Suppressor macrophage treated with lipopolysaccharide for 1 hour (primary cell): Measurements from ENCODE around the gene MBP.

Experiments used
- DNase-seq, 3 donors: peaks; one replicate each; pipeline ENCODE4 v3.0.0-alpha.2; 2020 to 2022

MBP gene

DNA sequence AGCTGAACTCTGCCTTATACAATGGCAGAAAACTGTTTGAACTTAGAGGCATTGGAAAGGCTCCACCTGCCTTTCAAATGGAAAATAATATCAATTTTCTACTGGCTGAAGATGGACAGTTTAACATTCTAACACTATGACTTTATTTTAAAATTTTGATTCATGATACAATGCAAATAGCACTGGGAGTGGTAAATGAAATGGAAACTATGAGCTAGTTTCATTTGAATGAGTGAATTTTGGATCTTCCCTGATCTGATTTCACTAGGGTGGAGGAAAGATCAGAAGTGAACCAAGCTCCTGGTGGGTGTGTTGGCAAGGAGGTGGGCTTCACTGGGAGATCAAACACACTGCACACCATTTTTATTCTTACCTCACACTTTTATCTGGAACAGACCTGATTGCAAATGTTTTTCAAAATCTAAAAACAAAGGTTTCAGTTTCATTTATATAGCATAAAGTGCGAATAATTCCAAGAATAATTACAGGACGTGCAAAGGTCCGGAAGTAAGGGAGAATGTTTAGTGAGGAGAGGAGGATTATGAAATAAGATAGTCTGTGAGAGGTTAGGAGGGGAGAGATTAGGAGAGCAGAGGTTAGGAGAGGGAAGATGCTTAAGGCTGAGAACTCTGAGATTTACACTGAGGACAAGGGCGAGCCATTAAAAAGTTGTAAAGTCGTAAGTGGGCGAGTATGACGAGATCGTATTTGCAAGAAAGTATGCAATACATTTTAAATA lies 18.6 kb upstream of the MBP start:
- no peak for DNase-seq

DNA sequence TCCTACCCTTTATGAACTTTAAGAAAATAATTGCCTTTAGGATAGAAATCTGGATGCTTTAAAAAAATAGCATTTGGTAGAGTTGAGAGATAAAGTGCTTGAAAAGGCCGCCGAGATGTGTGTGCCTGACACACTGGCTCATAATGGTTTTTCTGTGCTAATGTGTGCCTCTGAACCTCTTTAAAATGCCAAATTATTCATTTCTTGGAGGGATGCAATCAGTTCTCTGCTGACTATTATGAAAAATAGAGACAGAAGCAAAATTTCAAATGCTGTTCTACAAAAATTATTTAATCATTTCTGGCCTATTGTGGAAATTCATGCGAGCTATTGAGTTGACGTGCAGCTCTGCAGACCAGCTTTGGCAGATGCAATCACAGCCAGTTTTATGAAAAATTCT lies 18.0 kb upstream of the MBP start:
- no peak for DNase-seq

DNA sequence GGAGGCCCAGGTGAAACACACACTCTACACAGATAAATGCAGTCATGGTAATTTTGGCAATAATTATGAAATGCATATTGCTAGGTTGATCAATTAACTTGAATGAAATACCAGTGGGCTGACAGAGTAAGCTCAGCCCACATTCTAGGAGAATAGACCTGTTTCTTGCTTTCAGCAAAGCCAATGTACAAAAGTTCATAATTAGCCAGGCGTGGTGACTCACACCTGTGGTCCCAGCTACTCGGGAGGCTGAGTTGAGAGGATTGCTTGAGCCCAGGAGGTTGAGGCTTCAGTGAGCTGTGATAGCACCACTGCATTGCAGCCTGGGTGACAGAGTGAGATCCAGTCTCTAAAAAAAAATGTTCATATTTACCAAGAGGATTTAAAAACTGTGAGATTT lies 15.7 kb upstream of the MBP start:
- DNase-seq = no peak

DNA sequence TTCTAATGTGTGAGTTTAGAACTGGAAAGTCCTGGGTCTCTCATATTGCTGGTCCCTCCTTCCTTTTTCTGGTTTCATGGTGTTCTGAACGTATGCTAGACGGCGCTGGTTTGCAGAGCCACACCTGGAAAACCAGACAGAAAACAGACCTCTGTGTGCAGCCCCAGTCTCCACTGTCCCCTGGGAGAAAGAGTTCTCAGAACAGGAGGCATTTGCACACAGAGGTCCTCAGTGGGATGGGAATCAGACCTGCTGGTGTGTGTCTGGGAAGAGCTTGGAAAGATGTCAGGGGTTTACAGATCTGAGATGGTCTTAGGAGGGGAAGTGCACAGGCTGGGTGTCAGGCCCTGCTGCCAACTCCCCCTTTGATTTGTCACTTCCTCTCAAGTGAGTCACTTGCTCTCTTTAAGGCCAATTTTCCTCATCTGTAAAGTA lies 14.9 kb upstream of the MBP start:
- peak; percentile 74 to 86 (median 83) for DNase-seq

DNA sequence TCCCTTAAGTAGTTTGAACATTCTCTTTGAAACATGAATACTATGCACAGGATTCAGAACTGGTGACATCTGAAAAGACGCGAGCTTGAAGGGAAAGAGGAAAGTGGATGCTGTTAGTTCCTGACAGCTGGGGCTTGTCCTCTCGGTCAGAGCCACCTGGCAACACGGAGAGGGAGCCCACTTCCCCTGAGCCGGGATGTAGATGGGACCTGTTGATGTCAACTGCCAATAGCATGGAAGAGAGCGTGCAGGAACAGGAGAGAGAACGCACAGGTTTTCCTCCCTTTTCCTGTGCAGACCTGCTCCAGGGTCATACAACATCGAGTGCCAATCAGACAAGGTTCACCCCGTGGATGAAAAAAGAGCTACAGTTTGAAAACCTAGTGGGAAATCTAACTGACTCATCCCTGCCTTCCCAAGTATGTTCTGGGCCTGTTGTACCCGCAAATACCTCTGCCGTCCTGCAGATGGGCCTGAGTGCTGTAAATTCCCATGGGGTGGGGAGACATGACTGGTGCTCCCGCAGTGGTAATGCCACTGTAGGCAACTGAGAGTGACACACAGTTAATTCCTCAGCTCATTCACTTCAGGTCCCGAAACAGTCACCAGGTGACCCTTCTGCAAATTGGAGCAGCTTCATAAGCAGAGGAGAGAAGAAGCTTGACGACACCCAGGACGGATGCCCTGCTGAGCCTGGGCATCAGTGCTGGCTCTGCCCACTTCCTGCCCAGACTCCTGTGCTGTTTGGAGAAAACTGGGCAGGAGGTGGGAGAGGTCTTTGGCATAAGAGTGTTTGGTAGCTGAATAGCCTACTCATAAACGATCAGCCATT lies 13.9 kb upstream of the MBP start:
- no peak for DNase-seq

DNA sequence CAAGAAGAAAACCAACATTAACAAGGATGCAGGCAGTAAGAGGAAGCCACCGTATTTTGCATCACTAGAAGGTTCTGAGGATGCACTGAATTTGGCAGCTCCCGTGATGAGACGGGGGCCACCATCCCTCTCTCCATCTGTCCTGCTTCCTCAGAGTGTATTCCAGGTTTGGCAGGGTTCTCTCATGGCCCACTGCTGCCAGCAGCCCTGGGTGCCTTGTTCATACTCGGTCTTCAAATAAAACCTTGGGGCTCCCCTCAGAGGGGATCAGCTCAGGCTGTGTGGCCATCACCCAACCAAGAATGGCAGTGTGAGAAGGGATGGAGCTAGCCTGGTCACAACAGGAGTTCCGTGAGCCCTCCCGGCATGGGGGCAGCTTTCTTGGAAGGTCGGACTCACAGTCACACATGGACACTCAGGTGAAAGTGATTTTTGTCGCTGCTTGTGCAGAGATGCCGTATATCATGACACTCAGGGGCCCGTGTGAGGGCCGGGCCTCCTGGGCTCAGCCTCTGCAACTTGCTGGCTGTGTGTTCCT lies 12.8 kb upstream of the MBP start:
- DNase-seq = no peak

DNA sequence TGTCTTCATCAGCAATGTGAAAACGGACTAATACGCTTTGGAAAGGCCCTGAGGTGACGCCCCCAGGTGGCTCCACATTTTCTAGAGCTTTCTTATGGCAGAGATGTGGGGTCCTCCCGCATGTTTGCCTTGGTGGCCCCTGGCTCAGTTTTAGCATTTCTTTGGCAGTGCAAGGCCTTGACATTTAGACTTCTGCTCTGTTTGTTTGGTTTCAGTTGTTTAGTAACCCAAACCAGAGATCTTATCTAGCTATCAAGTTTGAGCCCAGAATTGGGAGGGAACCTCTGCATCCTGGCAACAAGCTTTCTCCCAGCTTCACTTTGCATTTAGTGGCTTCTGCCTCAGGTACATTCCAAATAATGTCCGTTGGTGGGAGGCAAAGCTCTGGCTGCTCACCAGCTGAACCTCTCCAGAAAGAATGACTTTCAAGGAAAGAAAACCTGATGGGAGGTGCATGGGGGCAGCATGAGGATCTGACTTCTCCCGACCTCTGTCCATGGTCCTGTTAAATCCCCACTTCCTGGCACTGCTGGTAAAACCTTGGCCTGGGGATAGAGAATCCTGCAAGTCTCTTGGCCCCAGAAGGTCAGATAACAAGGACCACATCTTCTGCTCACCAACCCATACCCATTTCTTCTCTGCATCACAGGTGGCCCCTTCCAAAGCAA lies 12.0 kb upstream of the MBP start:
- no peak for DNase-seq

DNA sequence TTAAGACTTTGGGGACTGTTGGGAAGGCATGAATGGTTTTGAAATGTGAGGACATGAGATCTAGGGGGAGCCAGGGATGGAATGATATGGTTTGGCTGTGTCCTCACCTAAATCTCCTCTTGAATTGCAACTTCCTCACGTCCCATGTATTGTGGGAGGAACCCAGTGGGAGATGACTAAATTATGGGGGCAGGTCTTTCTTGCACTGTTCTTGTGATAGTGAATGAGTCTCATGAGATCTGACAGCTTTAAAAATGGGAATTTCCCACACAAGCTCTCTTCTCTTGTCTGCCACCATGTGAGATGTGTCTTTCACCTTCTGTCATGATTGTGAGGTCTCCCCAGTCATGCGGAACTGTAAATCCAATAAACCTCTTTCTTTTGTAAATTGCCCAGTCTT lies 11.5 kb upstream of the MBP start:
- peak; percentile 56 to 78 (median 69) for DNase-seq

DNA sequence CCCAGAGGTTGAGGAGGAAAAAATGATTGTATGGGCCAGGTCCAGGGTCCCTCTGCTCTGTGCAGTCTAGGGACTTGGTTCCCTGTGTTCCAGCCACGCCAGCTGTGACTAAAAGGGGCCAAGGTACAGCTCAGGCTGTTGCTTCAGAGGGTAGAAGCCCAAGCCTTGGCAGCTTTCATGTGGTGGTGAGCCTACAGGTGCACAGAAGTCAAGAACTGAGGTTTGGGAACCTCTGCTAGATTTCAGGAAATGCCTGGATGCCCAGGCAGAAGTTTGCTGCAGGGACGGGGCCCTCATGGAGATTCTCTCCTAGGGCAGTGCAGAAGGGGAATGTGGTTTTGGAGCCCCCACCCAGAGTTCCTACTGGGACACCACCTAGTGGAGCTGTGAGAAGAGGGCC lies 10.6 kb upstream of the MBP start:
- DNase-seq = no peak

DNA sequence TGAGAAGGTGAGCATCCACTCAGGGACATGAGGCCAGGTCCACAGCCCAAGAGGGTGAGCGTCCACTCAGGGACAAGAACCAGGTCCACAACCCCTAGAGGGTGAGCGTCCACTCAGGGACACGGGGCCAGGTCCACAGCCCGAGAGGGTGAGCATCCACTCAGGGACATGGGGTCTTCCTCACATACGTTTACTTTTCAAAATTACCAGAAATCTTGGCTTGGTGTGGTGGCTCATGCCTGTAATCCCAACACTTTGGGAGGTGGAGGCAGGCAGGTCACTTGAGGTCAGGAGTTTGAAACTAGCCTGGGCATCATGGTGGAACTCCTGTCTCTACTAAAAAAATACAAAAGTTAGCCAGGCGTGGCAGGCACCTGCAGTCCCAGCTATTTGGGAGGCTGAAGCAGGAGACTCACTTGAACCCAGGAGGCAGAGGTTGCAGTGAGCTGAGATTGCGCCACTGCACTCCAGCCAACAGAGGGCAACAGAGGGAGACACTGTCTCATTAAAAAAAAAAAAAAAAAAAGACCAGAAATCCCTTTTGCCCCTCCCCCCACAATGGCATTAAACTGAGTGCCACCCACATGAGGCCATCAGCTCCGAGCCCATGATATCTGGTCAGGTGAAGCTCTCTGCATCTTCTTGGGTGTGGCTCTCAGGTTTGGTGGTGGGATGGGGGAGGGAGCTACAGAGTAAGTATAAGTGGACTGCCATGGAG lies 9.0 kb upstream of the MBP start:
- no peak for DNase-seq

DNA sequence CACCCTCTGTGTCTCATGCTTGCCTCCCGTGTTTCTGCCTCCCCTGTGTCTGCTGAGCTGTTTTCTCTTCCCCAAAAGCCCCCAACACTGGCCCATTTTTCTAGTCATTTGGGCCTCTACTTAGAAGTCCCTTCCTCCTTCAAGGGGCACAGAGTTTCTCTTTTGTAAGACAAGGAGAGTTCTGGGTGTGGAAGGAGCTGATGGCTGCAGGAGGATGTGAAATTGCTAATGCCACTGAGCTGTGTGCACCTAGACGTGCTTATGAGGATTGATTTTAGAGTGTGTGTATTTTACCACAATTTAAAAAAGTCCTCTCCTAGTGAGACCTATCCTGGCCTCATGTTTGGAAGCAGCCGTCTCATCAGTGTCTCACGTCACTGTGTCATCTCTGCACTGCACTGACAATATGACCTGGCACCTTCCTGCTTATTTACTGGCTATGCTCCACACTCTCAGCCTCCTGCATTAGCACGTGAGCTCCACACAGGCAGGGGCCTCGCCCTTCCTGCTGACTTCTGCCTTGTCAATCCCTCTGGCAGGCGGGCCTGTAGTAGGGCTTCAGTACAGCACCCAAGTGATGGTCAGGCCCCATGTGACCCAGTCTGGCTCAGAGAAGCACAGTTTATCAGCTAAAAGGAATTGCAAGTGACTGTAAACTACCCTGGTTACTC lies 8.0 kb upstream of the MBP start:
- DNase-seq = peak in 1 of 3 donors; percentile 32

DNA sequence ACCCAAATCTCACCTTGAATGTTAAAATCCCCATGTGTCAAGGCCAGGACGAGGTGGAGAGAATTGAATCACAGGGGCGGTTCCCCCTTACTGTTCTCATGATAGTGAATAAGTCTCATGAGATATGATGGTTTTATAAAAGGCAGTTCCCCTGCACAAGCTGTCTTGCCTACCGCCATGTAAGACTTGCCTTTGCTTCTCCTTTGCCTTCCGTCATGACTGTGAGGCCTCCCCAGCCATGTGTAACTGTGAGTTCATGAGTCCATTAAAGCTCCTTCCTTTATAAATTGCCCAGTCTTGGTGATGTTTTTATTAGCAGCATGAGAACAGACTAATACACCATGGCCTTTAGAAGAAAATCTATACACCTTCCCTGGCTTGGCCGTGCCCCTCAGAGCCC lies 7.4 kb upstream of the MBP start:
- no peak for DNase-seq

DNA sequence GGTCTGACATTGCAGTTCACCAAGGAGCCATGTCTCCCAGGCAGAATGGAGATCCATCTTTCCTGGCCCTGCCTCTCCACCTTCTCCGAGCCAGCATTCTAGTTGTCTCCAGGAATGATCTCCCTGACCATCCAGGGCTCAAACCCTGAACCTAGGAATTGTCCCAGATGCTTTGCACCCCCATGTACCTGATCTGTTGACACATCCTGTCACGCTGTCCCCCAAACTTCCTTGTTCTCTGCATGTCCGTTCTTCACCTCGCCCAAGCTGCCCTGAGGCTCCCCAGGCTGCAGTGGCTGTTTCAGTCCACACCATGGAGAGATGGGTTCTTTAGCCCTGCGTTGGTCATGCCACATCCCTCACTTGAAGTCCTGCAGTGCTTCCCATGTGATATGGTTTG lies 7.0 kb upstream of the MBP start:
- no peak for DNase-seq

DNA sequence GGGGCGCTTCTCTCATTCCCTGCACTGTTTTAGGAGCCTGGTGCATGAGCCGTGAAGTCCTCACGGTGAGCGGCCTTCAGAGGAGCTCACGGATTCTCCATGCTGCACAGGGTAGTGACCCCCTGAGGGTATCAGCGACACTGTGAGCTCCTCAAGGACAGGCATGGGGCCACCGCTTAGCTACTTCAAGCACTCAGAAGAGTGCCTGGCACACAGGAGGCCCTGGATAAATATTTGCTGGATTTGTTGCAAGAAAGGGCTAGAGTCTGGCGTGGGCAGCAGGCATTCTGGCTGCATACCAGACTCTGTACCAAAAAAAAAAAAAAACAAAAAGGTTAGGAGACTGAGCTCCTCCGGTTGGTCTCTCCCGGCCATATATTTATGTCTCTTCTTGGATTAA lies 5.7 kb upstream of the MBP start:
- DNase-seq = no peak

DNA sequence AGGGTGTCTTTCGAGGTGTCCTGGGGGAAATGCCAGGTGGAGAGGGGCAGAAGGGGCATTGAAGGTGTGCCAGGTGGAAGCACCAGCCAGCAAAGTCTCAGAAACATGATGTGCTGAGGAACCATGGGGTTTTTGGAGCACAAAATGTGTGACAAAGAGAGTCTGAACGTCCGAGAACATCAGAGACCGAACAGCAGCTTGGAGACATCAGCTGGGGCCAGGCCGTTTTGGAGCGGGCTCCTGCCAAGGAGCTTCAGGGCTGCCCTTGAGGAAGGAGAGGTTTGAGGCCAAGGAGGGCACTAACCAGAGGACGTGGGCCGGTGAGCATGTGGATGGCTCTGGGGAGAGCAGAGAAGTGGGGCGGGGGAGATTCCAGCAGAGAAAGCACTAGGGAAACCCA lies 5.3 kb upstream of the MBP start:
- DNase-seq = no peak

DNA sequence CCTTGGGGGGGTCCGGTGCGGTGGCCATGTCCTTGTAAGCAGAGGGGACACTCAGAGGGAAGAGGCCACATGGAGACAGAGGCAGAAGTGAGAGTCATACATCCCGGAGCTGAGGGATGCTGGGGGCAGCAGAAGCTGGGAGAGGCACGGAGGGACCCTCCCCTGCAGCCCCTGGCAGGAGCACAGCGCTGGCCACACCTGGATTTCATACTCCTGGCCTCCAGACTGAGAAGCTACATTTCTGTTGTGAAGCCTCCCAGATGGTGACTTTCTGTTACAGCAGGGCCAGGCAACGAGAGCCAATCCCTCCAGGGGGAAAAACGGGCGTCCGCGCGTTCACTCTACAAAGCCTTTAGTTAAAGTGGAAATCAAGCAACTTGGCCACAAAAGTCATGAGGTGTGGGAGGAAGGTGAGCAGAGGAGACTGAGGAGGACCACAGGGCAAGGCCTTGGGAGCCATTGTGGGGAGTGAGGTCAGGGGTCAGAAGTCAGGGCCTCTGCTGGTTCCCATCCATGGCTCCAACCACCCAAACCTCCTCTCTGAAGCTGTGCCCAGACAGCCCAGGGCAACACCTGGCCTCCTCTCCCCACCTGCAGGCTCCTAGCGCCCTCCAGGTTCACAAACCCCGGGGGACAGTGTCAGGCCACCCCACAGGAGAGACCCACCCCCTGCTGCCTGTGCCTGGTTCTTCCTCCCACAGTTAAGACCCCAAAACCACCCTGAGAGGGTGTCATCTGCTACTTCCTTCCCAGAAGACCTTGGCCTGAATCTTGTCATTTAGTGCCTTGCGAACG lies 4.5 kb upstream of the MBP start:
- DNase-seq = no peak

DNA sequence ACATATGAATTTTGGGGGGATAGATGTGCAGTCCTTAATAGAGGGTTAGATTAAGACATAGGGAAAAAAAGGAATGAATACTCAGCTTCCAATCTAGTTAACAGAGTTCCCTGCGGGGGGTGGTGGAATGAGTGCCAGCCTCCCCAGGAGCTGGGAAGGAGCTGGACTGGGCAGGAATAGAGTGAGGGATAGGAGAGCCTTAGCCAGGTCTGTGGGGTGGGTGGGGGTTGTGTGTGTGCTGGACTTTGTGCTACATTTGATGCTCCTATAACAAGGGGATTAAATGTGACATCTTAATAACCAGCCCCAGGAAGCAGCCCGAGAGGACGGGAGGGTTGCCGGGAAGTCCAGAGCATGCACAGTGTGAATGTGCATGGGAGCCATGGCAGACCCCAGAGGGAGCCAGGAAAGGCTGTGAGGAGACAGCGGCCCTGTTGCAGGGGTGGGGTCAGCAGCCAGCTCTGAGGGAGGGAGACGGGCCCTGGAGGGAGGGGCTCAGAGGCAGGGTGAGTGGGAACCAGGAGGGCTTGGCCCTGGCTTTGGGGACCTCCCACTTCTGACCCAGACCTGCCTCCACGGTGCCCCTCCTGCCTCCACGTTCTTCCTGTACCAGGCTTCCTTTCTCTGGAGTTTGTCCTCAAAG lies 3.6 kb upstream of the MBP start:
- no peak for DNase-seq

DNA sequence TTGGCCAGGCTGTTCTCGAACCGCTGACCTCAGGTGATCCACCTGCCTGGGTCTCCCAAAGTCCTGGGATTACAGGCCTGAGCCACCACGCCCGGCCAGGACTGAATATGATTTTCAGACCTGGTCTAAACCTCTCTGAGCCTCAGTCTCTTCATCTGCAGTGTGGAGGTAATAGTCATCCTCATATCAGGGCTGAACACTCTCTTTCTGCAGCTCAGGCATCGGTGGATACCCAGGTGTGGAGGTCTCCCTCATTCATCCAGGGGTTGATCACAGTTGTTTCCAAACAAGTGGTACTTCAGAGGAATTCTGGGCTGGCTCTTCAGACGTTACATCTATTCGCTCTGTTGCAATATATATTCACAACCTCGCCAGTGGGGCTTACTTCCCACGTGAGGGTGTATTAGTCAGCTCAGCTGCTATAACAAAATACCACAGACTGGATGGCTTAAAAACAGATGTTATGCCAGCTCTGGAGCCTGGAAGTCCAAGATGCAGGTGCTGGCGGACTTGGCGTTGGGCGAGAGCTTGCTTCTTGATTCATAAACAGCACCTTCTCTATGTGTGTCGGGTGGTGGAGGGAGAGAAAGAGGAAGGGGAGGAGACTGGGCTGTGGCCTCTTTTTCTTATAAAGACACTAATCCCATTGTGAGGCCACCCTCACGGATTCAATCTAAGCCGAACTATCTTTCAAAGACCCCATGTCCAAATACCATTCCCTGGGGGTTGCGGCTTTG lies 2.9 kb upstream of the MBP start:
- DNase-seq = peak in 2 of 3 donors; percentile 21 to 42

DNA sequence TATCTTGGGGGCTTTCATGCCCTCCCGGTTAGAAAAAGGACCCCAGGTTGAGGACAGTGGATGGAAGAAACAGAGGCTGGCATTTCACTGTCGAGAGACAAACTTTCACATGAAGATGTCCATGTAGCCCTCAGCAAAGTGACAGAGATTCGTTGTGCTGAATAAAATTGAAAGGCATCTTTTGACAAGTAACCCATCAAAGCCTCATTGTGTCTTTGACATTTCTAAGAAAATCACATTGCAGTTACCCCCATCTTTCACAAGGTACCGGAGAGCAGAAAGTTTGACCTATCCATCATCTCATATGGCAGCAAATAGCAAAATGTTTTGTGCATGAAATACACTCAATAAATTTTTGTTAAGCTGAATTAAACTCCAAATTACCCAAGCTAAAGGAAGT lies 2.0 kb upstream of the MBP start:
- no peak for DNase-seq

DNA sequence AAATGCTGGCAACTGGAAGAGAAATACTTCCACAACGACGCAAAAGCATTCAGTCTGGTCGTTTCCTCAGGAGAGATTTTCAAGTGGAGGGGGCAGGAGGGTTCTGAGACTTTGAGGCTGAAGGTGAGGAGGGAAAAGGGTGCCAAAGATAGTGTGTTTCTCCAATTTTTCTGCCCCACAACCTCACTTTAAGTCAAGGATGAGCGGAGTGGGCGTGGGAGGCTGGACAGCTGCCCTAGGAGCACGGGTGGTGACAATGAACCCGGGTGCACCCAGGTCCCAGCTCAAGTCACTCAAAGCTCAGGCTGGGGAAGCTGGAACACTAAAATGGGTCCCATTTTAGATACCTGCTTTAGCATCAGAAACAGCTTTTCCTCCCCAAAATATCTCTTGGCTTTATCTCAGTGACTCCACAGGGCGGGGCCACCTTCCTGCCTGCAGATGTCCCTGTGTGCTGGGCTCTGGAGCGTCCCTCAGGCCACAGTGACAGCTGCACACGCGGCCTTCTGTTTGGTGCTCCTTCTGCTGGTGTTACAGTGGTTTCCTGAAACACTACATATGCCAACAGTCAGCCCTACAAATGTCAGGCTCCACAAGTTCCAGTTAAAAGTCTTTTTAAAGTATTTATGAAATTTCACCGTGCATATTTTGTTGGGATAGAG lies 1.4 kb upstream of the MBP start:
- DNase-seq = peak; percentile 70 to 80 (median 73)
